GM19452 (cell line): Measurements from ENCODE around the gene FAF2.
"Not testable (repeated sequence)": the region's sequence is repeated elsewhere in the genome, so short reads cannot be mapped to it uniquely, and the experiment has no call there.

Source experiments
- ATAC-seq: cut with Tn5 transposase; IDR thresholded peaks from one replicate; pipeline ENCODE4 v1.9.1; 2021; ENCODE audit not compliant: unreplicated experiment

Gene FAF2

DNA sequence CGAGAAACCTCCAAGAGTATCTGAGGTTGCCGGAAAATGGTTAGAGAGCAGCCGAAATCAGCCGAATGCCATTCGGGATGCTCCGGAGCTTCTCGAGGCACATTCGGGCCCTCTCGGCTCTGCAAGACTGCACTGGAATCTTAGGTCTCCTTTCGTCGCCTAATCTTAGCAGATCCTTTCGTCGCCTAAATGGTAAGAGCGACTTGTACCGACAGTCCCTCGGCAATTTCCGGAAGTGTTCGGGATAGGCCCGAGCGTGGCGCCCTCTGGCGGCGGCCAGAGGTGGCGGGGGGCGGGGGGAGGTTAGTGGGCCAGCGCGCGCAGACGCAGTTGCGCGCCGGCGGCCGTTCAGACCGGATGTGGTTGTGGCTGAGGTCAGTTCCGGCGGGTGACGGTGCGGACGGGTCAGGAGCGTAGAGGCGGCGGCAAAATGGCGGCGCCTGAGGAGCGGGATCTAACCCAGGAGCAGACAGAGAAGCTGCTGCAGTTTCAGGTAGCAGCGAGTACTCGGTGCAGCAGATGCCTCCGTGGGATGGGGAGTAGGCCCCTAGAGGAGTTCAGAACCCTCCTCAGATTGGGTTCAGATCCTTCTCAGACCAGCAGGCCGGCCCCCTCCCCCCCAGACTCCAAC, at the start of gene FAF2:
Gene FAF2, plus strand, starts transcription at position 408 of the 631 bp plus-strand sequence. Its CDS starts 23 bp downstream, at position 431.
- ATAC-seq = peak; percentile 92

DNA sequence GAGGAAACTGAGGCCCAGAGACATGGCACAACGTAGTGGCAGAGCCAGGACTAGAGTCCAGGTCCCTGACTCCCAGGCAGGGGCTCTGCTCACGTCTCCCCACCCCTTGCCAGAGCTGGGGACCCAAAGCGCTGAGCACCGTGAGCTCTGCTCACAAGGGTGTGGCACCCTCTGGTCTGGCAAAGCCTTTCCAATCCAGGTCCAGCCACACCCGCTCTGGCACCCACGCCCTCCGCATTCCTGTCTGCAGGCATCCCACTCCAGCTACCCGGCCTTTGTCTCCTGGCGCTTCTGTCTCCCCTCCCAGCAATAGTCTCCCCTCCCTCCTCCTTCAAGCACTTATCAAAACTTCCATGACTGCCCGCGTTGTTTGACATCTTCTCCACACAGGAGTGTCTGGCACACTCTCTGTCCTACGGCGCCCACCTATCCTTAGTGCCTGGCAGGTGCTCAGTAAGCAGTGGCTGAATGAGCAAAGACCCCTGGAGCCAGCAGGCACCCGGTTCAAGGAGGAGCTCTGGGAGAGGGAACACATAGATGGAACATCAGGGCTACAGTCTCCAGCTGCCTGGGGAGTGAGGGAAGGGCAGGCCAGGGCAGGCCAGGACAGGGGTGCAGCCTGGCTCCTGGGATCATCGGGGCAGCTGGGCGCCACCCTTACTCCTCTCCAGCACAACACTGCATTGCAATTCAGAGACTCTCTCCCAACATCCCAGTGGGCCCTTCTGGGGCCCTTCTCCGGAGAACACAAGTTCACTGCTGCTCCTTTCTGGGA, 47.6 kb upstream of the FAF2 start:
- ATAC-seq = no peak

- ATAC-seq = no peak
These were observed 46.6 kb upstream of the FAF2 start for GRCh38 chr5:176401281-176402205.

DNA sequence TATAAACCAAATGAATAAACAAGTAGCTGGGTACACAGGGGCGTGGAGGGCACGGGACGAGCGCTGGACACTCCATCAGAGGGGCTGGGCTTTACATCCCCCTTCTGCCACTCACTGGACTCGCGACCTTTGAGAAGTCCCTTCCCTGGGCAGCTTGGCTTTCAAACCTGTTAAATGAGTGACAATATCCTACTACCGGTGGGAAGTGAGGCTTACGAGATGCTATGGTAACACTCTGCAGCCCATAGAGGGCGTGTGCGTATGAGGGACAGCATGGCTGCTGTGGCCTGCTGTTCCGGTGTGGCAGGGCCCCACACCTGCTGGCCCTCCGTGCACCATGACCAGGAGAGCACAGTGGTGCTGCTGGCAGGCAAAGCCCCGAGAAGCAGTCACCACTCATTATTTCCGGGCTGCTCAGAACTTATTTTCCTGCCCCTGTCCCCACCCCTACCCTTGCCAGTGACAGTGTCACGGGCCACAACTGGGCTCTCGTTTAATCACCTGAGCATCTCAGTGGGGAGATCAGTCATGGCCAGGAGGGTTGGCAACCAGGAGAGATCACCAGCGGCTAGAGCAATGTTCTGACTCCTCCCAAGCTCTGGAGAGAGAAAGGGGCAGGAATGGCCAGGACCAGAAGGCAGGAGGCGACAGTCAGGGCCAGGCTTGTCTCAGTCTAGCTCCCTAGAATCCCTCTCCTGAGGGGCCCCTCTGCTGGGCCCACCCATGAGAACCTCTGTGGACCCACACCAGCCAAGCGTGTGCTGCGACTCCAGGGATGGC, 42.3 kb upstream of the FAF2 start:
- no peak for ATAC-seq

DNA sequence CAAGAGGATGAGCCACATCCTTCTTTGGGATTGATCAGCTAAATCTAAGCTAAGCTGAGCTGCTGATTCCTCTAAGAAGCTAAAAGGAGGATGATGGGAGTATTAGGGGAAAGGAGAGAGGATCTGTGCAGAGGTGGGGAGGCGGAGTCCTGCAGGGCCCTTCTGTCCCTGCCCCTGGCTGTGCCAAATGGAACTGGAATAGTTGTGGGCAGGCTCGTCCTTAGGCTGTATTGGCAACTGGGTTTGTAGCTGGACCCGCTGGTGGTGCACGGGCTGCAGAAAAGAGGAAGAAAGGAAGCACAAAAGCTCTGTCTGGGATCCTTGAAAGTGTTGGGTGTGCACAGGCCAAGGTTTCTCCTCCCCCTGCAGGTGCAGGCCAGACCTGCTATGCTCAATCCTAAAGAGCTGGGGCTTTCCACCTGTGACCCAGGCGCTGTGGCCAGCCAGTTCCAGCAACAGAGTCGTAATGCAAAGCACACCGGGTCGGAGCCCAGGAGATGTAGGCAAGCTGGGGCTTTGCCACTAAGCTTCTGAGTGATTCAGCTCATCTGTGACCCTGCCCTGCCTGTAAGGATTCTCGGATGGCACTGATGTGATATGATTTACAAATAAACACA, 41.6 kb upstream of the FAF2 start:
- no peak for ATAC-seq

- no peak for ATAC-seq
These were observed 40.5 kb upstream of the FAF2 start for GRCh38 chr5:176407456-176408251.

DNA sequence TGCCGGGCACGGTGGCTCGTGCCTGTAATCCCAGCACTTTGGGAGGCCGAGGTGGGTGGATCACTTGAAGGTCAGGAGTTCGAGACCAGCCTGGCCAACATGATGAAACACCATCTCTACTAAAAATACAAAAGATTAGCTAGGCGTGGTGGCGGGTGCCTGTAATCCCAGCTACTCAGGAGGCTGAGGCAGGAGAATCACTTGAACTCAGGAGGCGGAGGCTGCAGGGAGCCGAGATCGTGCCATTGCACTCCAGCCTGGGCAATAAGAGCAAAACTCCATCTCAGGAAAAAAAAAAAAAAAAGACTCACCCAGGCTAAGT, 40.0 kb upstream of the FAF2 start:
- ATAC-seq = not testable (repeated sequence)

DNA sequence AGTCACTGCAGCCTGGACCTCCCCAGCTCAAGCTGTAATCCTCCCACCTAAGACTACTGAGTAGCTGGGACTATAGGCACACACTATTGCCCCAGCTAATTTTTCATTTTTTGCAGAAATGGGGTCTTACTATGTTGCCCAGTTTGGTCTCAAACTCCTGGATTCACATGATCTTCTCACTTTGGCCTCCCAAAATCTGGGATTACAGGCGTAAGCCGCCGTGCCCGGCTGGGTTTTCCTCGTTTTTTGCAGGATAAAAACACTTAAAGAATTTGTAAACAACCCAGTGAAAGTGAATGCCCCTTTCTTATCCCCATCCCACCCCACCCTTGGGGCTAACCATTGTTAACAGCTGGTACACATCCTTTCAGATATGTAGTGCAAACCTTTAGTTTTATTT, 39.6 kb upstream of the FAF2 start:
- no peak for ATAC-seq

- ATAC-seq = no peak
These were observed 38.4 kb upstream of the FAF2 start for GRCh38 chr5:176409765-176410164.

- no peak for ATAC-seq
These were observed 37.6 kb upstream of the FAF2 start for GRCh38 chr5:176410486-176411180.

DNA sequence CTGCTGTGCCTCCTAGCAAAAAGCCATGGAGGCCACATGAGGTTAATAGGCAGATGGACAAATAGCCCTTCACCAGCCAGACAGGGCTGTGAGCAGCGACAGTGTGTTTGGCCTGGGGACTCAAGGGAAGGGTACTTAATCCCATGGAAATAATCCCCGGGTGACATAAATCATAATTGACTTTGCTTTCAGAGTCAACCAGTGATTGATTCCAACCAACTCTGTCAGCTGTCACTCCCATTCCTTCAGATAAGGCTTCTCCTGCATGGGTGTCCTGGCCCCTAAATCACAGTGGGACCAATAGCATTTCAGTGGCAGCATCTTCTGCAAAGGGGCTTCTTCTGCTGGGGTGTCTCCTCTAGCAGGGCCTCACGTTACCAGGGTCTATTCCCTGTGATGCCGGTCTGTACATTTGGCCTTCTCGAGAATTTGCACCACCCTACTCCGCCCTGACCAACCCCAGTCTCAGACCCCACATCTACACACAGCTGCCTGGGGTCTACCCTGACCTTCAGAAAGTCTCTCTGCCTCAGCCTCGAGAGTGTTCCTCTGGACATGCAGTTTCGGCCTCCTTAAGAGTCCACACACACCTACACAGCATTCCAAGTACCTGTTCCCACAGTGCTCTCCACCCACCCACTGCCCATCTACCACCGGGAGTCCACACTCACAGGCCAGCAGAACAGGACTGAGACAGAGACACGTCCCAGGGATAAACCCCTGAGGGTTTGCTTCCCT, 35.5 kb upstream of the FAF2 start:
- ATAC-seq = no peak

DNA sequence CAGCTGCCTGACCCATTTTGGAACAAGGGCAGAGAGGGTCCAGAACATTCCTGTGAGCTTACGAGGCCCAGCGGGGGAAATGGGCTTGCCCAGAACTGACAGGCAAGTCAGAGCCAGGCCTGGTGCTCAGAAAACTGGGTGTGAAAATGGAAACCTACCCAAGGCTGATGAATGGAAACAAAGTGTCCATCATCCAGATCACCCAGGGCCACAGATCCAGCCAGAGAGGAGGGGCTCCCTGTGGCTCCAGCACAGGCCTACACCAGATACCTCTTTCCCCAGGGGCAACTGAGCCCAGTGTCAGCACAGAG, 35.0 kb upstream of the FAF2 start:
- ATAC-seq = no peak

- no peak for ATAC-seq
These were observed 34.4 kb upstream of the FAF2 start for GRCh38 chr5:176413709-176414191.

- ATAC-seq = no peak
These were observed 33.5 kb upstream of the FAF2 start for GRCh38 chr5:176414704-176415103.

DNA sequence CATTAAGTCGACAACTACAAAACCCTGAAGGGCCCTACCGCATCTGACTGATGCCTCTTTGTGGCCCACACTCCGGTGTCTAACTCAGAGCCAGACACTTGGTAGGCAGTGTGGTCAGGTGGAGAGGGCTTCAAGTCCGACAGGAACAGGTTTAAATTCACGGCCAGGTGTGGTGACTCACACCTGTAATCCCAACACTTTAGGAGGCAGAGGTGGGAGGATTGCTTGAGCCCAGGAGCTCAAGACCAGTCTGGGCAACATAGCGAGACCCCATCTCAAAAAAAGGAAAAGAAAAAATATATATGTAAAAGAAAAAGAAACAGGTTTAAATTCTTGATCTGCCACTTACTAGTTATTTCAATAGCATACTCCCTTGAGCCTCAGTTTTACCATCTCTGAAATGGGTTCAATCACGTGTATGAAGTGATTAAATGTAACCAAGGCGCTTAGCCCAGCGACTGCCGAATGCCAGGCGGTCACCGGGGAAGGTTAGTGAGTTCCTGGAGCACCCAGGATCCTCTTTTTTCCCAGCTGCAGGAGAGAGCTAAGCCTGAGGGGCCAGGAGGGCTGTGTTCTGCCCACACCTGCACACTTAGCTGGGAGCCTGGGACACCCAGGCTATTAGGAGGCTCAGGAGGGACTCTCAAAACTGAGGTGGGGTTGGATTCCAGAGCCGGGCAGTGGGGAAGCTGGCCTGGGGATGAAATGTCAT, 32.8 kb upstream of the FAF2 start:
- no peak for ATAC-seq

DNA sequence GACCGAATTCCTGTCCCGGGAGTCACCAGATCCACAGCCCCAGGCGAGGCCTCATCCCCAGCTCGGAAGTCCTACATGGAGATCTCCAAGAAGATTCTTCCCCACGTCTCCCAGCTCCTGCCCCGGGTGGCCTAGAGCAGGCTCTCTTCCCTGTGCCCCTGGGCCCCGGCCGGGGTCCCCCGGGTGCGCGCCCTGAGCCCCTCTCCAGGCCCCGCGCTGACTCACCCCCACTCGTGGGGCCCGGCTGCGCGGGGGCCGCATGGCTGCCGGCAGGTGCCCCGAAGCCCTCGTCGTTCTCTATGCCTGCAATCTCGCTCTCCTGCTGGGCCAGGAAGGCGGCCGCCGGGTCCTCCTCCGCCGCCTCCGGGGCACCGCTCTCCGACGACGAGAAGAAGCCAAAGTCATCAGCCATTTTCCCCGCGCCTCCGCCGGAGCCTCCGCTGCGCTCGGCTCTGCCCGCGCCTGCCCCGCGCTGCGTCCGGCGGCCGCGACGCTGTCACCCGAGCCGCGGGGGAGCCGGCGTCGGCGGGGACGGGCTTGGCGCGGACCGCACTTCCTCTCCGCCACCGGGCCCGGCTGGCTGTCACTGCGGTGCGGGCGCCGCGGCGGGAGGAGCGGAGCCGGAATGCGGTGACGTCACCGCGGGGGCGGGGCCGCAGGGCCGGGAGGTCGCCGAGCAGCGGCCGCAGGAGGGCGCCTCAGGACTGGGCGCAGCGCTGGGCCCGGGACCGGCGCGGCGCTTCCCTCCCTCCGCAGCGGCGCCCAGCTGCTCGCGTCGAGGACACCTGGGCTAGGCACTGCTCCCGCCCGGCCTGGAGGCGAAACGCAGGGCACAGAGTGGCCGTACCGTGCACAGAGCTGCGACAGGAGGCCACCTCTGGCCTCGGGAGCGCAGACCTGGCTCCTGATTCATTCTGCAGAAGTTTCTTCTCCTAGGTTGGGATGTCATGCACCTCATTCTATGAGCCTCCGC, 31.9 kb upstream of the FAF2 start, which contains the start of gene CLTB:
Gene CLTB, minus strand, starts transcription at position 588 of the 973 bp plus-strand sequence. Its CDS starts 176 bp downstream, at position 412.
- peak; percentile 94 for ATAC-seq
